Right lobe of liver (tissue), 4 donors: ENCODE measurements around the gene ZBTB9.

Source experiments
- CTCF ChIP-seq, 4 donors: fragments of 200-600 bp in 3 of 4; fragments of 450-650 bp in 1 of 4; IDR thresholded peaks; one replicate each; pipeline versions ENCODE4 v1.5.1 to v1.8.0; 2016 to 2022; ENCODE audit warnings: antibody characterized with exemption in 4 of 4, mild to moderate bottlenecking in 2 of 4
- POLR2A ChIP-seq: fragments of 450-650 bp; IDR thresholded peaks from one replicate; pipeline ENCODE4 v1.6.1; 2017; ENCODE audit warnings: antibody characterized with exemption, mild to moderate bottlenecking
- donor health status: DM: no; HTN: no; CAD: no.
- donor health status: DM: no; HTN: no; CAD: no.
- donor health status: DM: no; HTN: yes; CAD: no.

GRCh38 chr6:33455051-33455450 lies 675 bp downstream of the ZBTB9 start:
- TF ChIP-seq CTCF (IDR thresholded peaks at IDR 0.05) (no peak), POLR2A (no peak)
